Transverse colon (tissue), 4 donors: ENCODE measurements around the gene VSIG10L2.

ENCODE experiments used
- EP300 ChIP-seq: sonication (generic); formaldehyde crosslinking; IDR thresholded peaks from one replicate; pipeline ENCODE4 v1.6.1; 2017; ENCODE audit warnings: antibody characterized with exemption, low read depth
- POLR2A ChIP-seq: fragments of 450-650 bp; IDR thresholded peaks from one replicate; pipeline ENCODE4 v1.6.1; 2016; ENCODE audit warnings: antibody characterized with exemption, mild to moderate bottlenecking, moderate library complexity
- POLR2AphosphoS5 ChIP-seq, 3 donors: sonication (generic); formaldehyde crosslinking; IDR thresholded peaks; one replicate each; pipeline ENCODE4 v1.6.1; 2016; ENCODE audit warnings: antibody characterized with exemption in 3 of 3
- TF ChIP-seq, protein P1 (sequence below), 5 experiments: fragments of 200-600 bp in 3 of 5; fragments of 450-650 bp in 2 of 5; sonication (generic) in 3 of 5; IDR thresholded peaks; 1 replicate in 2 of 5; 2 replicates in 3 of 5; pipeline ENCODE4 v1.5.1; 2016 to 2017; ENCODE audit warnings: antibody characterized with exemption in 5 of 5, inconsistent platforms in 3 of 5, mild to moderate bottlenecking in 2 of 5, moderate library complexity in 1 of 5

DNA sequence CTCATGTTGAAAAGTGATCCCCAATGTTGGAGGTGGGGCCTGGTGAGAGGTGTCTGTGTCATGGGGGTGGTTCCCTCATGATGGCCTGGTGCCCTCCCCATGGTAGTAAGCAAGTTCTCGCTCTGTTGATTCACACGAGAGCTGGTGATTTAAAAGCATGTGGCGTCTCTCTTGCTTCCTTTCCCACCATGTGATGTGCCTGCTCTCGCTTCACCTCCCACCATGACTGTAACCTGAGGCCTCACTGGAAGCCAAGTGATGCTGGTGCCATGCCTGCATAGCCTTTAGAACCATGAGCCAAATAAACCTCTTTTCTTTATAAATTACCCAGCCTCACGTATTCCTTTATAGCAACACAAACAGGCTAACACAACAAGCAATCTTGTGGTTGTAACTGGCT lies 52.4 kb downstream of the VSIG10L2 start:
- TF ChIP-seq EP300, result no peak
- TF ChIP-seq, protein P1, sequence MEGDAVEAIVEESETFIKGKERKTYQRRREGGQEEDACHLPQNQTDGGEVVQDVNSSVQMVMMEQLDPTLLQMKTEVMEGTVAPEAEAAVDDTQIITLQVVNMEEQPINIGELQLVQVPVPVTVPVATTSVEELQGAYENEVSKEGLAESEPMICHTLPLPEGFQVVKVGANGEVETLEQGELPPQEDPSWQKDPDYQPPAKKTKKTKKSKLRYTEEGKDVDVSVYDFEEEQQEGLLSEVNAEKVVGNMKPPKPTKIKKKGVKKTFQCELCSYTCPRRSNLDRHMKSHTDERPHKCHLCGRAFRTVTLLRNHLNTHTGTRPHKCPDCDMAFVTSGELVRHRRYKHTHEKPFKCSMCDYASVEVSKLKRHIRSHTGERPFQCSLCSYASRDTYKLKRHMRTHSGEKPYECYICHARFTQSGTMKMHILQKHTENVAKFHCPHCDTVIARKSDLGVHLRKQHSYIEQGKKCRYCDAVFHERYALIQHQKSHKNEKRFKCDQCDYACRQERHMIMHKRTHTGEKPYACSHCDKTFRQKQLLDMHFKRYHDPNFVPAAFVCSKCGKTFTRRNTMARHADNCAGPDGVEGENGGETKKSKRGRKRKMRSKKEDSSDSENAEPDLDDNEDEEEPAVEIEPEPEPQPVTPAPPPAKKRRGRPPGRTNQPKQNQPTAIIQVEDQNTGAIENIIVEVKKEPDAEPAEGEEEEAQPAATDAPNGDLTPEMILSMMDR (IDR thresholded peaks at IDR 0.05), result no peak
- no peak for TF ChIP-seq POLR2AphosphoS5 (IDR thresholded peaks at IDR 0.05)
- no peak for TF ChIP-seq POLR2A
